ENCODE results near the gene SLAIN2. TPM values are rescaled to one million over a fixed set of nuclear protein-coding genes. Genes with fewer than 3 reads are reported as not detected.
A peak's percentile ranks its signal among the peaks of the same experiment; 100 is the strongest.
"Not testable (repeated sequence)": the region's sequence is repeated elsewhere in the genome, so short reads cannot be mapped to it uniquely, and the experiment has no call there.

SLAIN2 gene
- total RNA-seq, 2 experiments from 2014 or later, result 63.7 to 66.1 TPM

DNA sequence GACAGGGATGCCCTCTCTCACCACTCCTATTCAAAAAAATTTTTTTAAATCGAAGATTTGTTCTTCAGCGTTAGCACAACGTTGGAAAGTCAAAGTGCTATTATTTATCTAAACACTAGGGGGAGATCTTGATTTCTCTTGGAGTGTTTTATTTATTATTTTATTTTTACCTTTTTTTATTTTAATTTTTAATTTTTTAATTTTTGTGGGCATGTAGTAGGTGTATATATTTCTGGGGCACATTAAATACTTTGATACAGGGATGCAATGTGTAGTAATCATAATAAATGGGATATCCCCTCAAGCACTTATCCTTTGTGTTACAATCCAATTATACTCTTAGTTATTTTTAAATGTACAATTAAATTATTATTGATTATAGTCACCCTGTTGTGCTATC lies 104.4 kb downstream of the SLAIN2 start:
- no peak for DNase-seq
- H3K36me3 Mint-ChIP-seq, result no peaks in the 10 kb centered on the region
- H3K27ac Mint-ChIP-seq, result no peak overlapping the region
- peaks cover 1% of the 10 kb centered on the region for H3K9me3 Mint-ChIP-seq
- H3K4me3 Mint-ChIP-seq, result no peak overlapping the region
- POLR2A ChIA-PET, result no interaction called here
- peaks cover 3% of the 10 kb centered on the region for H3K27me3 Mint-ChIP-seq
- ATAC-seq (ENCODE audit: low read depth), result no peak
- H3K4me1 Mint-ChIP-seq, result no peaks in the 10 kb centered on the region

DNA sequence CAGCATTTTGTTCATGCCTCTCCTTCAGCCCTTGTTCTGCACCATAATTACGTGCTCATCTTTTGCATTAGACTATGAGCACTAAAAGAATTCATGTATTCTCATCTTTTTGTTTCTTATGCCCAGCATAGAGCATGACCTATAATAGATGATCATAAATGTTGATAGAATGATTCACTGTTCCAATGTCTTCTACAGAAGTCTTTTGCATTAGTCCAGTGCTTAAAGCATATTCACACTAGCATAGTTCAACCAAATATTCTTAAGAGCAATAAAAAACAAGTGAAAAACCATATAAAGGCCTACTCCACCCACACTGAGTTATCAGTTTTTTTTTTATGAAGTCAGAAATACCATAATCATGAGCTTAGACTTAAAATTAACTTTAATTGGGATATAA lies 105.3 kb downstream of the SLAIN2 start:
- POLR2A ChIA-PET, result no interaction called here
- no peak for DNase-seq
- H3K4me3 Mint-ChIP-seq, result no peak overlapping the region
- H3K9me3 Mint-ChIP-seq, result peaks cover 1% of the 10 kb centered on the region
- no peak for ATAC-seq (ENCODE audit: low read depth)
- peaks cover 4% of the 10 kb centered on the region for H3K27me3 Mint-ChIP-seq
- H3K36me3 Mint-ChIP-seq, result no peaks in the 10 kb centered on the region
- H3K27ac Mint-ChIP-seq, result no peak overlapping the region
- no peaks in the 10 kb centered on the region for H3K4me1 Mint-ChIP-seq

DNA sequence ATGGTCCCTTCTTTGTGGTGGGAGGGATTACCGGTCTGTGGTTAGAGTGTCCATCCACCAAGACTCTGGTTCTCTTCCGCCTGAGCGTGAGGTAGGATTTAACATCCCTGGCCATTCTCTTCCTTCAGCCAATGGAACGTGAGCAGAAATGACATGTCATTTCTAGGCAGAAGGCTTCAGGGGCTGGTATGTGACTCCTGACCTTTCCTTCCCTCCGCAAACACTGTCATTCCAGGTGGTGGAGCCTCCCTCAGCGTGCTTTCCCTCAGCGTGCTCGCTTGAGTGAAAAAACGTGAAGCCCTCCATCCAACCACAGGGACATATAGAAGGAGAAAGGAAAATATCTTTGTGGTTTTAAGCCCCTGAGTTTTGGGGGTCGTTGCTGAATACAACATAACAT lies 107.8 kb downstream of the SLAIN2 start:
- Mint-ChIP-seq H3K9me3 (no peaks in the 10 kb centered on the region), H3K4me1 (no peaks in the 10 kb centered on the region), H3K27me3 (peaks cover 4% of the 10 kb centered on the region), H3K4me3 (no peak overlapping the region), H3K36me3 (no peaks in the 10 kb centered on the region), H3K27ac (no peak overlapping the region)
- ATAC-seq (ENCODE audit: low read depth) (no peak), DNase-seq (no peak)
- POLR2A ChIA-PET, result no interaction called here

DNA sequence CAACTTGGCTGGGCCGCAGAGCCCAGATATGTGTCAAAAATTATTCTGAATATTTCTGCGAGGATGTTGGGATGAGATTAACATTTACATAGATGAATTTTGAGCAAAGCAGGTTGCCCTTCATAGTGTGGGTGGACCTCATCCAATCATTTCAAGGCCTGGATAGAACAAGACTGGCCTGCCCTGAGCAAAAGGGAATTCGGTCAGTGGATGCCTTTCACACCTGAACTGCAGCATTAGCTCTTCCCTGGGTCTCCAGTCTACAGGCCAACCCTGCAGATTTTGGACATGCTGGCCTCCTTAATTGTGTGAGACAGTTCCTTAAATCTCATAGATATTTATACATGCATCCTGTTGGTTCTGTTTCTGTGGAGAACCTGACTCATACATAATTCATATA lies 109.4 kb downstream of the SLAIN2 start:
- no peak for DNase-seq
- Mint-ChIP-seq H3K4me1 (no peaks in the 10 kb centered on the region), H3K4me3 (no peak overlapping the region), H3K36me3 (no peaks in the 10 kb centered on the region), H3K27me3 (peaks cover 7% of the 10 kb centered on the region), H3K9me3 (no peaks in the 10 kb centered on the region), H3K27ac (no peak overlapping the region)
- peak; percentile 30 for ATAC-seq (ENCODE audit: low read depth)
- POLR2A ChIA-PET, result no interaction called here

DNA sequence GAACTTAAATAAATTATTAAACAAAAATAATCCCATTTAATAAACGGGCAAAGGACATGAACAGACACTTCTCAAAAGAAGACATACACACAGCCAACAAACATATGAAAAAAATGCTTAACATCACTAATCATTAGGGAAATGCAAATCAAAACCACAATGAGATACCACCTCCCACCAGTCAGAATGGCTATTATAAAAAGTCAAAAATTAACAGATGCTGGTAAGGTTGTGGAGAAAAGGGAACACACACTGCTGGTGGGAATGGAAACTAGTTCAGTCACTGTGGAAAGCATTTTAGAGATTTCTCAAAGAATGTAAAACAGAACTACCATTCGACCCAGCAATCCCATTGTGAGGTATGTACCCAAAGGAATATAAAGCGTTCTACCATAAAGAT lies 110.3 kb downstream of the SLAIN2 start:
- H3K9me3 Mint-ChIP-seq; H3K27me3 Mint-ChIP-seq; DNase-seq; POLR2A ChIA-PET; H3K27ac Mint-ChIP-seq; ATAC-seq (ENCODE audit: low read depth); H3K4me3 Mint-ChIP-seq; H3K36me3 Mint-ChIP-seq; H3K4me1 Mint-ChIP-seq: not testable (repeated sequence)

DNA sequence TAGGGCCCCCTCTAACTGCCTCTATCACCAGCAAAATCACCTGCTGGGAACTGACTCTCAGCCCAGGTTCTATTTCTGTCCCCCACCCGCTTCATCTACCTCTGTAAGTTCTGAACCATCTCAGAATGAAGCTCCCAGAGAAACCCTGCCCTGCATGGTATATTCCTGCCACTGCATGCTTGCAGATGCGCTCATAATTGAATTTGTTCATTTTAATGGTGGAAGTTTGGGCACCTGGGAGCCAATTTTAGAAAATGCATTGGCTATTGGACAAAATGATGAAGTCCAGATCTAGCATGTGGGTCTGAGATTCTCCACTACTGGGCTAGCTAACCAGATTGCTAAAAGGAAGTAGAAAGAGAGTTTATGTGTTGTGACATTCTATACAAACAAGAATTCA lies 113.3 kb downstream of the SLAIN2 start:
- no peaks in the 10 kb centered on the region for H3K36me3 Mint-ChIP-seq
- peaks cover 10% of the 10 kb centered on the region for H3K27me3 Mint-ChIP-seq
- ATAC-seq (ENCODE audit: low read depth) (no peak), DNase-seq (no peak)
- POLR2A ChIA-PET, result no interaction called here
- H3K4me3 Mint-ChIP-seq, result no peak overlapping the region
- H3K4me1 Mint-ChIP-seq, result no peaks in the 10 kb centered on the region
- no peak overlapping the region for H3K27ac Mint-ChIP-seq
- H3K9me3 Mint-ChIP-seq, result no peaks in the 10 kb centered on the region

DNA sequence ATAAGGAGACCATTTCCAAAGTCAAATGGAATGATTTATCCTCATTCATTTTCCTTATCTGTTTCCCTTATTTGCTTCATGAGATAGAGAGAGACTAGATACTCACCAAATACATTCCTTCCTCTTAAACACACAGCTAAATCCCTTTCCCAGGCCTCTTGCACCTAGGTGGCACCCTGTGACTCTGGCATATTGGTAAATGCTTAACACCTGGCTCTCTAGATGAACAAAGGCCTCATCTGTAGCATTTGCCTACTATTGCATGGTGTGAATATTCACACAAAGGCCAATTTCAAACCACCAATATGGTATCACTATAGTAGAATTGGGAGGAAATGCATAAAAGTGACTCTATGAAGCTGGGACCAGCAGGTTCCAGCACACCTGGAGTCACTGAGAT lies 119.7 kb downstream of the SLAIN2 start:
- POLR2A ChIA-PET, result no interaction called here
- DNase-seq, result no peak

DNA sequence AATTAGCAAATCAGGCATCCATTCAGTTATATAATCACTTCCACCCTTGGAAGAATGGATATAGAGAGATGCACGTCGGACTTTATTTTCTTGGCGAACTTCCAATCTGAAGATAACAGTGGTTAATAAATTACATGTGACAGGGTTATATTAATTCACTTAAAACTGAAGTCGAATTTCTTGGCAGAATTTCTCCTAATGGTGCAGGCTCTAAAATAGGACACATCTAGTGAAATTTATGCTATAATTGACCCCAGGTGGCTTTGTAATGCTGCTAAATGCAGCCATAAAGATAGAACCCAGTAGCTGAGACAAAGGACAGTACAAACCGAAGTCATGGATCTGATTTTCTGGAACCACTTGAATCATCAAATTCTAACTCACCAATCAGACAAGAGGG lies 121.0 kb downstream of the SLAIN2 start:
- ATAC-seq (ENCODE audit: low read depth) (no peak), DNase-seq (no peak)
- H3K4me1 Mint-ChIP-seq, result no peaks in the 10 kb centered on the region
- POLR2A ChIA-PET, result no interaction called here
- H3K9me3 Mint-ChIP-seq, result peaks cover 2% of the 10 kb centered on the region
- no peaks in the 10 kb centered on the region for H3K36me3 Mint-ChIP-seq
- peaks cover 8% of the 10 kb centered on the region for H3K27me3 Mint-ChIP-seq
- no peak overlapping the region for H3K27ac Mint-ChIP-seq
- no peak overlapping the region for H3K4me3 Mint-ChIP-seq

More for the DNA sequence above, 119.7 kb downstream of the SLAIN2 start:
- H3K4me3 Mint-ChIP-seq, result no peak overlapping the region
- peaks cover 2% of the 10 kb centered on the region for H3K9me3 Mint-ChIP-seq
- H3K36me3 Mint-ChIP-seq, result no peaks in the 10 kb centered on the region
- H3K27ac Mint-ChIP-seq, result no peak overlapping the region
- peaks cover 11% of the 10 kb centered on the region for H3K27me3 Mint-ChIP-seq
- no peak for ATAC-seq (ENCODE audit: low read depth)
- H3K4me1 Mint-ChIP-seq, result no peaks in the 10 kb centered on the region

DNA sequence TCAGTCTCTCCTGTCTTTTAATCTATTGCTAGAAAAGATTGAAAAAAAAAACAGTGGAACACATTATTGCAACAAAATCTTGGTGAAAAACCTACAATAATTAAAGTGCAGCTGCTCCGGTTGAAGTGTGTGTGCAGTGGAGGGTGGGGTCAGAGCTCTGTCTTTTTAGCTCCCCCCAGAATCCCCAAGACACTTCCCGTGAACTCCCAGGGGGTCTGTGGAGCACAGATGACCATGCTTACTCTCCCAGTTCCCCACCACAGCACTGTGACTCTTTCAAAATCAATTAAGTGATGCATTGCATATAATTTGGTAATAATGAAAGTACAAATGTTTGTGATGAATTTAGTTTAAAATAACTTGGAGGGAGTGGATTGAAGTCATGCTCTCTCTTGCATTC lies 126.1 kb downstream of the SLAIN2 start:
- Mint-ChIP-seq H3K27me3 (peaks cover 18% of the 10 kb centered on the region), H3K36me3 (no peaks in the 10 kb centered on the region), H3K4me3 (no peak overlapping the region), H3K9me3 (peaks cover 2% of the 10 kb centered on the region), H3K4me1 (no peaks in the 10 kb centered on the region), H3K27ac (no peak overlapping the region)
- DNase-seq (no peak), ATAC-seq (ENCODE audit: low read depth) (no peak)
- POLR2A ChIA-PET, result no interaction called here

DNA sequence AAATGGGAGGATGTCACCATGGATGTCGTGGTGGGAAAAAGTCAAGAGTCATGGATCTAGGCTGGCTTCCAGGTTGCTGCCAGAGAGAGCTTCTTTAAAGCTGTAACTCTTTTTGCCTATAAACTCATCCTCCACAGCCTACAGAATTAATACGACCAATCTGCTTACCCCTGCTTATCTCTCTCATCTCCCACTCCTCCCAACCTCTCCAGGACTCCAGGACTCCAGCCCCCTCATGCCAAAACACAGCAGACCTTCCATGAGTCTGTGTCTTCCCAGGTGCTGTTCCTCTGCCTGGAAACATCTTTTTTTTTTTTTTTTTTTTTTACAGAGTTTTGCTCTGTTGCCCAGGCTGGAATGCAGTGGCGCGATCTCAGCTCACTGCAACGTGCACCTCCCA lies 126.6 kb downstream of the SLAIN2 start:
- DNase-seq (no peak), ATAC-seq (ENCODE audit: low read depth) (no peak)
- H3K36me3 Mint-ChIP-seq, result no peaks in the 10 kb centered on the region
- H3K27me3 Mint-ChIP-seq, result peaks cover 18% of the 10 kb centered on the region
- H3K9me3 Mint-ChIP-seq, result peaks cover 2% of the 10 kb centered on the region
- H3K4me3 Mint-ChIP-seq, result no peak overlapping the region
- H3K4me1 Mint-ChIP-seq, result no peaks in the 10 kb centered on the region
- H3K27ac Mint-ChIP-seq, result no peak overlapping the region
- POLR2A ChIA-PET, result no interaction called here

DNA sequence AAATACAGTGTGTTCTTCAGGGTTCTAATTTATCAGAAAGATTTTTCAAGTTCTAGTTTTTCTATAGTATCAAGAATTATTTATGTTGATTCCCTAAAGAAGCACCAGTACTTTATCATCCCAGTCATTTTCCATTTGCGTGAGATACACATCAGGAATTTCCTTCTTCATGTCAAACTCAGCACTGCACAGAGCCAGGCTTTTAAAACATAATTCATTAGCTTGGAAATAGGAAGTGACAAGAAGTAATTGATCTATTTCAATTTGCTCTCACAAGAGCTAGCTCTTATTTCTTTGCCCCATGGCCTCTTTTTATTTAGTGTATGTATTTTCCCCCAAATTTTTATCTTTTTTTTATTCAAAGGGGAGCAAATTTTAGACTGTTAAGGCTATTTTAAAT lies 128.8 kb downstream of the SLAIN2 start:
- DNase-seq (no peak), ATAC-seq (ENCODE audit: low read depth) (no peak)
- Mint-ChIP-seq H3K9me3 (no peaks in the 10 kb centered on the region), H3K4me3 (no peak overlapping the region), H3K36me3 (no peaks in the 10 kb centered on the region), H3K27ac (no peak overlapping the region), H3K4me1 (no peaks in the 10 kb centered on the region), H3K27me3 (peaks cover 14% of the 10 kb centered on the region)
- POLR2A ChIA-PET, result no interaction called here

DNA sequence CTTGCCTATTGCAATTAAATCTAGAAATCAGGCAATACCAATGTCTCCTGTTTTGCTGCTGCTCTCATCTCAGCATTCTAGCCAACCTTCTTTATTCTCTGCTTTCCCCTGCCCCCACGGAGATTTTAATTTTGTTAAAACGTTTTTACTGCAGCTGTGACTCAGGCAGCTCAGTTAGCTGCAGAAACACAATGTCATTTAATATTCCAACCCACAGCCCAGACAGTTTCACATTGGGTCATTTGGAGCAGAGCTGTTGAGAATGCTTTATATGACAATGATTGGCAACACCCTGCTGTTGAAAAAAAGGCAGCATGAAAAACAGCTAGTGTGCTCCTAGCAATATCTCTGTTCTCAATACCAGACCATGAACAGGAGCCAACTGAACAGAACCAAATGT lies 129.2 kb downstream of the SLAIN2 start:
- POLR2A ChIA-PET, result no interaction called here
- Mint-ChIP-seq H3K9me3 (no peaks in the 10 kb centered on the region), H3K4me3 (no peak overlapping the region), H3K4me1 (no peaks in the 10 kb centered on the region), H3K27ac (no peak overlapping the region), H3K27me3 (peaks cover 16% of the 10 kb centered on the region), H3K36me3 (no peaks in the 10 kb centered on the region)
- no peak for DNase-seq
- no peak for ATAC-seq (ENCODE audit: low read depth)

DNA sequence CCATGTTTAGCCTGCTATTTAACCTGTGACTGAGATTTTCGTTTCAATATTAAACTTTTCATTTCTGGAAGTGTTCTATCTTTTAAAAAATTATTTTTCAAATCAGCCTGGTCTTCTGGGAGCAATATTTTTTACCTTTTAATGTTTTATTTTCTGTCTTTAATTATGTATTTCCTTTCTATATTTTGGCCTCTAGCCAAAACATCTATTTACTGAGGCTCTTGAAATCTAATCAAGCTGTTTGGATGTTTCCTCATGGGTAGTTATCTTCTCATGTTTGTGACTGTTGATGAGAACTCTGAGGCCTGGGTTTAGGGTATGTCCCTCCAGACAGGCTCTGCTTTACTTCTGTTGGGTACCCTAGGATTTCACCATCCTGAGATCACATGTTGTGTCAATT lies 131.5 kb downstream of the SLAIN2 start:
- ATAC-seq (ENCODE audit: low read depth), result no peak
- no peak for DNase-seq
- Mint-ChIP-seq H3K27me3 (peaks cover 23% of the 10 kb centered on the region), H3K36me3 (no peaks in the 10 kb centered on the region), H3K4me1 (peaks cover 4% of the 10 kb centered on the region), H3K4me3 (no peak overlapping the region), H3K9me3 (no peaks in the 10 kb centered on the region), H3K27ac (no peak overlapping the region)
- POLR2A ChIA-PET, result no interaction called here

DNA sequence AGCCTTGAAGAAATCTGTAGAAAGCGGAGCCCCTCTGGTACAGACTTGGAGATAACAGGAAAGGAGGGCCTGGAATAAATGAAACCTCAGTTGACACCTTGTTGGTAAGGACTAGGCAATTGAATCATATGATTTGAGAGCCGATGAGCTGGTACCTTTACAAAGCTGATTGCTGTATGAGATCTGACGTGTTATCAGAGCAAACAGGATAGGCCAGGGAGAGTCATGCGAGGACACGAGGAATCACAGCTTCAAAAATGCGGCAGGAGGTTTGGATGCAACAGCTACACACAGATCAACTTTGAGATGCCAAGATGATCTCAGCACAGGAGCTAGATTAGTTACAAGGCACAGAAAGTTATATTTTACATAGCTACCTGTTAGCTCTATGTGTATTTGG lies 134.4 kb downstream of the SLAIN2 start:
- Mint-ChIP-seq H3K27ac (no peak overlapping the region), H3K9me3 (no peaks in the 10 kb centered on the region), H3K27me3 (peaks cover 21% of the 10 kb centered on the region), H3K4me1 (peaks cover 4% of the 10 kb centered on the region), H3K36me3 (no peaks in the 10 kb centered on the region), H3K4me3 (no peak overlapping the region)
- POLR2A ChIA-PET, result interaction anchor here (1.0 kb wide), 1 partner anchor 15 kb away, joined by 4 read pairs; the partner anchor contains the start of gene ZAR1
- ATAC-seq (ENCODE audit: low read depth), result no peak
- no peak for DNase-seq
